ENCODE results near the gene PPID. TPM values are rescaled to one million over a fixed set of nuclear protein-coding genes. Genes with fewer than 3 reads are reported as not detected.

Gene PPID
- total and polyA plus RNA-seq, 2 of the 4 experiments (the other 2 are of a cell fraction) = 11.8 to 21.1 TPM

GRCh38 chr4:158670975-158671664 is 52.1 kb downstream of the PPID start (continued):
- 0 out of 2 replicates have a peak, but pooled peaks have one; percentile 42 for TF ChIP-seq CHD1 (IDR thresholded peaks at IDR 0.05; ENCODE audit: low read depth, low read length)

DNA sequence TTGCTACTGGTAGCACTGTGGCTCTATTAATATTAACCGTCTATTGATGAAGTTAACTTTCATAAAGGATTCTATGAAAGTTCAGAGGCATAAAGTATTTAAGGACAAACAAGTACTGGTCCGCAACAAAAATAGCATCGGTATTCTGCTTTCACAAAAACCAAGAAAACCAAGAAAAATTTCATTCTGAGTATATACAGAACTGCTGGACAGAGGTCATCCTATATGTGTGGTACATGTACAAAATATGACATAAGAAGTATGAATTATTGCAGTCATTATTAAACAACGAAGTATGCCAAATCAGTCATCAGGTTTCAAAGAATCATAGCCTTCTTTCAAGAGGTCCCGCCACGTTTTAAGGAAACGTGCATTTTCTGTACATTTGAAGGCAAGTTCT is 53.9 kb downstream of the PPID start:
- no peaks in the 10 kb centered on the region for H3K36me3 ChIP-seq (ENCODE audit: control insufficient read depth, insufficient read depth, low read length)
- no peaks in the 10 kb centered on the region for H3K4me1 ChIP-seq (ENCODE audit: control insufficient read depth, insufficient read depth, low read length)
- H2AK5ac ChIP-seq (ENCODE audit: low read depth, low read length) = no peak overlapping the region
- no peak overlapping the region for H3K4me2 ChIP-seq (ENCODE audit: low read depth, low read length)
- in situ Hi-C loops (cut with MboI; ENCODE audit: low sequenced_read_pairs) = no loop called here
- no peak overlapping the region for H3K27ac ChIP-seq (ENCODE audit: insufficient read depth, low read length)
- no peak overlapping the region for H3K23ac ChIP-seq (ENCODE audit: low read depth, low read length)
- ChIA-PET CTCF (no interaction called here), POLR2A (ENCODE audit: unreplicated experiment) (no interaction called here)
- no peak overlapping the region for H4K5ac ChIP-seq (ENCODE audit: low read depth, low read length)
- H3K4ac ChIP-seq (ENCODE audit: low read depth, low read length) = no peak overlapping the region
- H4K20me1 ChIP-seq (ENCODE audit: insufficient read depth, low read length) = no peaks in the 10 kb centered on the region
- H3K9ac ChIP-seq (ENCODE audit: low read depth, low read length) = no peak overlapping the region
- 86% methylated on average over 1 of the region's 7 CpGs; no CpG with 5 or more reads in 1 of the 2 experiments for WGBS, 2 experiments (ENCODE audit: extremely low coverage in 2 of 2, insufficient read length in 1 of 2)
- no peak overlapping the region for H2BK120ac ChIP-seq (ENCODE audit: low read depth, low read length)
- H2BK15ac ChIP-seq (ENCODE audit: low read depth, low read length) = no peak overlapping the region
- ATAC-seq (ENCODE audit: low read depth) = no peak
- TF ChIP-seq MXI1 (IDR thresholded peaks at IDR 0.05; ENCODE audit: borderline replicate concordance, low read depth, low read length) (no peak), MAFK (IDR thresholded peaks at IDR 0.05; ENCODE audit: low read depth, low read length) (no peak)
- no peak overlapping the region for H2BK5ac ChIP-seq (ENCODE audit: low read depth, low read length, poor library complexity, severe bottlenecking)
- H4K8ac ChIP-seq (ENCODE audit: low read depth in 2 of 2, low read length in 2 of 2) = no peak overlapping the region
- H3K9me3 ChIP-seq (ENCODE audit: control insufficient read depth, insufficient read depth, low read length) = no peaks in the 10 kb centered on the region
- BruUV-seq (replicated peaks) = no TSS peak
- no peak overlapping the region for H2BK20ac ChIP-seq (ENCODE audit: low read depth, low read length)
- H3K56ac ChIP-seq (ENCODE audit: extremely low read depth, insufficient read depth, low read length) = no peak overlapping the region
- H2AFZ ChIP-seq (replicated peaks; ENCODE audit: low read length, poor library complexity) = no peak overlapping the region
- H2AK9ac ChIP-seq (replicated peaks; ENCODE audit: low read depth, low read length, poor library complexity) = no peak overlapping the region
- no peak overlapping the region for H4K91ac ChIP-seq (ENCODE audit: insufficient read depth, low read depth, low read length)
- no peaks in the 10 kb centered on the region for H3K9me1 ChIP-seq (ENCODE audit: insufficient read depth, low read length)
- dilution Hi-C loops (cut with HindIII; ENCODE audit: low sequenced_read_pairs, unreplicated experiment) = no loop called here
- H3K14ac ChIP-seq (replicated peaks; ENCODE audit: low read depth, low read length) = no peak overlapping the region
- DNase-seq = no peak
- H3K18ac ChIP-seq (ENCODE audit: low read depth, low read length) = no peak overlapping the region
- H3K79me1 ChIP-seq (ENCODE audit: low read depth in 1 of 2, low read length in 2 of 2) = peaks cover 8 to 29% of the 10 kb centered on the region in 2 experiments; a peak in 3 of 4 replicates
- intact Hi-C loops (cut with micrococcal nuclease) = no loop called here
- no peak overlapping the region for H3K4me3 ChIP-seq (ENCODE audit: insufficient read depth, low read depth, low read length)
- H3K27me3 ChIP-seq (ENCODE audit: control insufficient read depth, insufficient read depth, low read length) = no peaks in the 10 kb centered on the region

Measured in IMR-90 (cell line).